Right kidney (tissue), 1 donor: ENCODE measurements around the gene MTMR3.
A peak's percentile ranks its signal among the peaks of the same experiment; 100 is the strongest.

Source experiments
- DNase-seq: peaks from one replicate; pipeline ENCODE4 v3.0.0-alpha.2; 2016

The MTMR3 gene

GRCh38 chr22:30002861-30003486 is 120.0 kb downstream of the MTMR3 start:
- no peak for DNase-seq

DNA sequence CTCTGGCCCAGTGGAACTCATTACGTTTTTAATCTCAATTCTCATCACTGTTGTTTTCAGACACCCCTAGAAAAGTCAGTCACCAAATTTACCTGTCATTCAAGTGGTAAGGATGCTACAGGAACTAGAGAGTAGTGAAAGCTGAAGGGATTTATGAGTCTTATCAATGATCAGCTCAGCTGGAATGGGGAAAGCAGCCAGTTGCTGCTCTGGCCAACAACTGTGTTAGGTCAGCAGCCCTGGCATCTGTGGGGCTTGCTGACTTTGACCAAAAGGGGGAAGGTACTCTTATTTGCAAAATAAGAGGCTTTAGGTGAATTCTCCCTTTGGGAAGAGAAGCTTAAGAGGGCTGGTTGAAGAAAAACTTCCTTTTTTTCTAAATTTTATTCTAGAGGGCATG is 121.1 kb downstream of the MTMR3 start:
- DNase-seq: no peak

DNA sequence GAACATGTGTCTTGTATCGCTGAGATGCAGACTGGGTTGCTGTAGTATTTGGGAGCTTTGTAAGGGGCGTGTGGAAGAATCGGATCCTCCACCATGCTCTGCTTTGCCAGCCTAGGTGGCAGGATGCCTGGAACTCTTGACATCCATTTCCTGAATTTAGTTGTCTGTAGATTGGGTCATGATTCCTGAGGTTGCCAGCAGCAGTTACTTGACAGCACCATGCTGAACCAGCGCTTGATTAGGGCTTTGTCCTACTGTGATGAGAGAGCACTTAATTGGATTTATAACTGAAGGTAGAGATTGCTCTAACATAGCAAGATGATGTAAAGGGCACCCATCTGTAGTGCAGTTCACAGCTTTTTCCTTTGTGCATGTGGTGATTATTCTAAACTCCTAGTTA is 121.7 kb downstream of the MTMR3 start:
- DNase-seq: no peak

DNA sequence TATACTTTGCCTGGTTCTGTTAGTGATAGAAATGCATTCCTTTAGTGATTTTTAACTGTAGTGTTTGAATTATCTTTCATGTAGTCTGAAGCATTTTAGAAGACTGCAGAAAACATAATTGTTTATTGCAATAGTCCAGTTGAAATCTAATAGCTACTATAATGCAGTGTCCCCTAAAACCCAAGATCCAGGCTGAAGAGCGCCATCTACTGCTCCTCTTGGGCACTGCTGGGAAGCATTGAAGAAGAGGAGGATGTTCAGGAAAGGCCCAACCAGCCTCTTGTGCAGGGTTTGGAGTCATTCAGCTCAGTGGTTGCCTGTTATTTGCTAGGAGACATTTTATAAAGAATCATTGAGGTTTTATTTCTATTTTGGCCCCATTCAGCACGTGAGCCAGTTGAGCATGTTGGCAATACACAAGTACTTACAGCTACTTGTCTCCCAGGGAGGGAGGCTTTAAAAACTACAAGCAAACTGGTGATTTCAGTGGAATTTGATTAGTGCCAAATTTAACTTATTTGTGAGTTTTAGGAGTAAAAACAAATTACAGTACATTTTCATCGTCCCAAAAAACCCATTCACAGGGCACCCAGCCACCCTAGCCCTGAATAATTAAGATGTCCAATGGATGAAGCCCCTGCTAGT is 122.4 kb downstream of the MTMR3 start:
- peak; percentile 68 for DNase-seq

GRCh38 chr22:30007361-30007760 is 124.4 kb downstream of the MTMR3 start:
- DNase-seq: no peak

DNA sequence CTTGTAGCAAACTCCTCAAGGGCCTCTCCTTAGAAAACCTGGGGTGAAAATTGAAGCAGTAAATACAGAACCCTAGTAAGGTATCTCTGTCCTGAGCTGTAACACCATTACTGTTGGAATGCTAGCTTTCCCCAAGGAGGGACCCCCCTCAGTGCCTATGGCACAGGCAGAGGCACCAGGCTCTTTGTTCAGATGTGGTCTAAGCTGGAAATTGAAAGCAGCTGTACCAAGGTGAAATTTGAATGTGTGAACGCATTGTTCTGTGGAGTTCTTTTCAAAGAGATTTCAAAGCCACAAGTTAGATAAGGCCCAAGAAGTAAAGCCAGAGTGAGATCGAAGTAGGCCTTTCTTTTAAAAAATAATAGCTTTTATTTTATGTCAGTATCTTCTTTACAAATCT is 125.4 kb downstream of the MTMR3 start:
- no peak for DNase-seq

DNA sequence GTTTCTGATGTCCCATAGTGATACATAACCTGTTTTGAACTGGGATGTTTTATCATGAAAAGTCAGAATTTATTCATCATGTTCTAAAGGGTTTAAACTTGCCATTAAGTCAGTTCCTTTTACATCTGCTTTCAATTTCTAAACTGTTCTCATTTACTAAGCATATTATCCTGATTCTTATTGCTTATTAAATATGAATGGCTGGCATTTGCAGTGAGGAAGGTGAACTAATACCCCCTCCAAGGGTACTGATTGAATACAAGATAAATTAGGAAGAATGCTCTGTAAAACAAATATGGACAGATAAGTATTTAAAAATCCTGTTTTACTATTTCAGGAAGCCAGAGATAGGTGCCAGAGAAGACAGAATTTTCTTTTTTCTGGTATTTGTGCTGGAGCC is 126.5 kb downstream of the MTMR3 start:
- DNase-seq: no peak

GRCh38 chr22:30010789-30011405 is 127.9 kb downstream of the MTMR3 start:
- no peak for DNase-seq

DNA sequence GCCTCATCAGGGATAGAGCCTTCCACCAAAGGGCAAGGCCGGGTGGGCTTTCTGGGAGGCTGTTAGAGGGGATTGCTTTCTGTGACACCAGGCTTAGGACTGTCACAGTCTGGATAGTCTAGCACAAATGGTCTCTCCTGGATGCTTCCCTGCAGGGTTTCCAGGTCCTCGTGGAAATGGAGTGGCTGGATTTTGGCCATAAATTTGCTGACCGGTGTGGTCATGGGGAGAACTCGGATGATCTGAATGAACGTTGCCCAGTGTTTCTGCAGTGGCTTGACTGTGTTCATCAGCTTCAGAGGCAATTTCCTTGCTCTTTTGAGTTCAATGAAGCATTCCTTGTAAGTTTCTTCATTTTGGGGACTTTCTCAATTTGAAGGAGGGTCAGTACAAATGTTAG is 130.2 kb downstream of the MTMR3 start:
- DNase-seq: no peak

DNA sequence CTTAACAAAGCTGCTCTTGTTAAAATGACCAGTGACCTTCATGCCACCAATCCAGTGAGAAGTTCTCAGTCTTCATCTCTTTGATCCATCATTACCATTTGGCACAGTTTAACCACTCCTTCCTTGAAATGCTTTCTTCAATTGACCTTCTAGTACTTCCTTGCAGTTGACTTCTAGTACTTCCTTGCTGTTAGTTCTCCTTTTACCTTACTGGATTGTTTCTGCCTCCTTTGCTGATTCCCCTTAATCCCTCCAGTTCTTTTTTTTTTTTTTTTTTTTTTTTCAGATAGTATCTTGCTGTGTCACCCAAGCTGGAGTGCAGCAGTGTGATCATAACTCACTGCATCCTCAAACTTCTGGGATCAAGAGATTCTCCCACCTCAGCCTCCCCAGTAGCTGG is 131.3 kb downstream of the MTMR3 start:
- no peak for DNase-seq

- DNase-seq: no peak
These were observed 132.3 kb downstream of the MTMR3 start for GRCh38 chr22:30015229-30015797.

- no peak for DNase-seq
These were observed 132.9 kb downstream of the MTMR3 start for GRCh38 chr22:30015846-30016245.

DNA sequence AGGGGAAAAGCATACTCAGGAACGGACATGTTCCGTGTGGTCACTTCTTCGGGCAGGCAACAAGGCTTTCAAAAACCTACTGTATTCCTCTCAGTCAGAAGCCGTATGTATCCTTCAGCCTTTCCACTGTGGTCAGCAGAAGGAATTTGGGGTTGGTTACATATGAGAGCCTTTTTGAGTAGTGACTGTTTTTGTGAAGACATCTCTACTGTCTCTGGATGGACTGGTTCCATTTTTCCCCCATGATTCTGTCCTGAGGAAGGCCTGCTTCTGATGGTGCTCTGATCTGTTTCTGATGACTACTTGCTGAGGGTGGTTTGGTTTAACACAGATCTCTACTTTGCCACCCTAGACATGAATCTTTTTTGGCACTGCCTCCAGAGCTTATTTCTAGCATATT is 133.6 kb downstream of the MTMR3 start:
- DNase-seq: no peak

GRCh38 chr22:30017375-30018223 is 134.6 kb downstream of the MTMR3 start:
- no peak for DNase-seq

GRCh38 chr22:30020511-30020910 is 137.5 kb downstream of the MTMR3 start:
- no peak for DNase-seq

GRCh38 chr22:30021338-30021737 is 138.4 kb downstream of the MTMR3 start:
- DNase-seq: no peak

- DNase-seq: no peak
These were observed 139.1 kb downstream of the MTMR3 start for GRCh38 chr22:30021881-30022619.

- no peak for DNase-seq
These were observed 140.2 kb downstream of the MTMR3 start for GRCh38 chr22:30023099-30023660.

- no peak for DNase-seq
These were observed 141.3 kb downstream of the MTMR3 start for GRCh38 chr22:30024231-30024630.

- DNase-seq: no peak
These were observed 142.2 kb downstream of the MTMR3 start for GRCh38 chr22:30025221-30025620.

DNA sequence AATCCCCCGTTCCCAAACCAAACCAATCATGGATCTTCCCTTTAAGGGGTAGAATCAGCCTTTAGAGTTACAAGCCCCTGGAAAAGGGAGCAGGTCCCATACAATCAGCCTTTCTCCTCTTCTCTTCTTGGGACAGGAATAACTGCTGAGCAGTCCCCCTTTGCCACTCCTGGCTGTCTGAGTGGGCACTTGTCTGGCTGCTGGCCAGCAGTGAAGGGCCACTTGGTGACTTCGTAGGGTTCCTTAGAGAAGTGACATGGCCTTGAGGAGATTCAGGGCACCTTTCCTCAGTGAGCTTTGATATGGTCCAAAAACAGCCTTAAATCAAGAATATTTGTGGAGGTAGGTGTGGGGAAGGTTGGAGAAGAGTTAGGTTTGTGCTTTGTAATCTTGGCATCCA is 143.8 kb downstream of the MTMR3 start:
- no peak for DNase-seq

- DNase-seq: no peak
These were observed 144.2 kb downstream of the MTMR3 start for GRCh38 chr22:30027169-30027568.
